HG03439 (cell line): ENCODE measurements around the gene NUDT4B.
"Not testable (repeated sequence)": the region's sequence is repeated elsewhere in the genome, so short reads cannot be mapped to it uniquely, and the experiment has no call there.

ENCODE experiments used
- ATAC-seq: cut with Tn5 transposase; IDR thresholded peaks from one replicate; pipeline ENCODE4 v1.9.1; 2021; ENCODE audit warnings: mild to moderate bottlenecking, moderate library complexity; ENCODE audit not compliant: unreplicated experiment

The NUDT4B gene

DNA sequence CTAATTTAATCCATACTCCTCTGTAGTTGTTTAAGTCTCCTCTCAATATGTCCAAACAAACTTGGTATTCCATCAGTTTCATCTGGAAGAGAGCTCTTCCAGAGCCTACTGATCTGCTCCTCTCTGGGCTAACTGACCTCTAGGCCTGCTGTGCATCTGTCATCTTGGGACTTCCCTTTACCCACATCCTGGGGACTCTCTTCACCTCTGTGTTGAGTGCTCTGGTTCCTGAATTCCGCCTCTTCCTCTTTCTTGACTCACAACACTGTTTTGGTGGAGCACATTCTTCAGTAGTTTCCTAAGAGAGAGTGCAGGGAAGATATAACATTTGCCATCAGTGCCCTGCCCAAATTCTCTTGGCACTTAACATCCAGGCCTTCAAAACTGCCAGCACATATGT lies 13.0 kb upstream of the NUDT4B start:
- not testable (repeated sequence) for ATAC-seq

DNA sequence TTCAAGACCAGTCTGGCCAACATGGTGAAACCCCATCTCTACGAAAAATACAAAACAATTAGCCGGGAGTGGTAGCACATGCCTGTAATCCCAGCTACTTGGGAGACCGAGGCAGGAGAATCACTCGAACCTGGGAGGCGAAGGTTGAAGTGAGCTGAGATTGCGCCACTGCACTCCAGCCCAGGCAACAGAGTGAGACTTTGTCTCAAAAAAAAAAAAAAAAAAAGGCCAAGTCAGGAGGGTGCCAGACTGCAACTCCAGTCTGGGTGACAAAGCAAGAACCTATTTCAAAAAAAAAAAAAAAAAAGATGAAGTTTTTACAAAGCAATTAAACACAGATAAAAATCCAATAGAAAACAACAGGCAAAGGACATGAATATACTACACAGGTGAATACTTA lies 9.9 kb upstream of the NUDT4B start:
- not testable (repeated sequence) for ATAC-seq

DNA sequence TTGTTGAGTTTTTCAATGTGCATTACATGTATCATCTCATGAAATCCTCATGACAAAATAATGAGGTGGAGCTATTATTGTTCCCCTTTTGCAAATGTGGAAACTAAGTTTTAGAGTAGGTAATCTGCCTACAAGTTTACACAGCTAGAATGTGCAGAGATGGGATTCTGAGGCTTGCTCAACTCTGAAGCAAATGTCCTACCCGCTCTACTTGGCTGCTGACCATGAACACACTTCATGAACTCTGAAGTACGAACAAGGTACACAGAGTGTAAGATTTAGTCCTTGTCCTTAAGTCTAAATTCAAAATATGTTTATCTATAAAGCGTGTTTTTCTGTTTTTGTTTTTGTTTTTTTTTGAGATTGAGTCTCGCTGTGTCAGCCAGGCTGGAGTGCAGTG lies 5.4 kb upstream of the NUDT4B start:
- not testable (repeated sequence) for ATAC-seq

DNA sequence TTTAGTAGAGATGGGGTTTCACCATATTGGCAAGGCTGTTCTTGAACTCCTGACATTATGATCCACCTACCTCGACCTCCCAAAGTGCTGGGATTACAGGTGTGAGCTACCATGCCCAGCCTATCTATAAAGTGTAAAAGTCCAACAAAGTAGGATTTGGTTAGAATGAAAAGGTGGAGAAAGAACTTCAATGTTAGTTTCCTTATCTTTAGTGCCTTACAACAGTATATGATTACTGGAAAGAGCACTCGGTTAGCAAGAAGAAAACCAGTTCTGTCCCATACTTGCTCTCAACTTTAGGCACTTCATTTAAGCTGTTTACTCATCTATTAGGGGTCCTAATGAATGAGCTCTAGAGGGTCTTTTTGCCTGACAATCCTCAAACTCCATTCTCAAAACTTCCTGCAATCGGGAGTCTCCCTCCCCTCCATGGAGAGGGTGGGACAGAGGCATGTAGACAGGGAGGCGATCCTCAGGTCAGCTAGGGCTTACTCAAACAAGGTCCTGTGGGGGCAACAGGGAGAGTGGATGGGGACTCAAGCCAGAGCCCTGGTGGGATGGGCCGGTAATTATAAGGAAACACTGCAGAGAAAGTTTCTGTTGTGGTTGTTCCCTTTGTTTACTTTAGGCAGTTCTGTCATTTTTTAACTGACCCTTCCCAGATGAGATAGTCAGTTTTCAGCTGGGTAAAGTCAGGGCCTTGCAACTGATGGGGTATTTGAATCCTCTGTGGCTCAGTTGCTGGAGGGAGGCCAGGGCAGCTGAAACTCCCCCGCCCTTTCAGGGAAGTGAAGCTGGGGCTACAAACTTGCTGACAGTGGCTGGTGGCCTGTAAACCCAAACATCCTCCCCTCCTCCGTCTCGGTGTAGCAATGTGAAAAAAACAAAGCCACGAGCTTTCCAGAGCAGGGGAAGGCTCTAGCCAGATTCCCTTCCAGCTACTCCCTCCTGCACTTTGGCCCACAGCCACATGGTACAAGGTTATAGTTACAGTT lies 4.6 kb upstream of the NUDT4B start:
- not testable (repeated sequence) for ATAC-seq

DNA sequence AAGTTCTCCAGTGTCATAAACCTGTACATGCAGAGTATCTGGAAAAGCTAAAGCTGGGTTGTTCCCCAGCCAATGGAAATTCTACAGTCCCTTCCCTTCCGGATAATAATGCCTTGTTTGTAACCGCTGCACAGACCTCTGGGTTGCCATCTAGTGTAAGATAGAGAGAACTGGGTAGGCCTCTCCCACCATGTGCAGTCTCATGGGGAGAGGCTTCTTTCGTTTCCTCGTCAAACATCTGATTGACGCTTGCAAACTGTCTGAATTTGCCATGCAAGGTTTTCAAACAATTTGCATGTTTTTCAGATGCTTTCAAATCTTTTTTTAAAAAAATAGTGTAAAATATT lies 734 bp downstream of the NUDT4B start:
- ATAC-seq: peak; percentile 88

DNA sequence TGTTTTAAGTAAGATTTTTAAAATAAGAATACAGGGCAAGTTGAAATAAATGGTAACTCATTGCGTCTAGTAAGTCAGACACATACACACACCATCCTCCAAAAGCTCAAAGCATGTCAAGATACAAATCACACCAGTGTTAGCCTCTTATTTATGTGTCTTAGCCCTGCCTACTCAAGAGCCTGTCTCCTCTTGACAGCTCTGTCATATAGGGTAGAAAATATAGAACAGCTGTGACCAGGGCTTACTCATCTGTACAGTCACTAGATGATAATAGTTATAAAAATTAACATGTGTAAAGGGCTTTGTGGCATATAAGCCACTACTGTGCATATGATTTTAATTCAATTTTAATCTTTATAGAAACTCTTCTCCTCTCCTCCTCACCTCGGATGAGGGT lies 7.7 kb downstream of the NUDT4B start:
- ATAC-seq: not testable (repeated sequence)

DNA sequence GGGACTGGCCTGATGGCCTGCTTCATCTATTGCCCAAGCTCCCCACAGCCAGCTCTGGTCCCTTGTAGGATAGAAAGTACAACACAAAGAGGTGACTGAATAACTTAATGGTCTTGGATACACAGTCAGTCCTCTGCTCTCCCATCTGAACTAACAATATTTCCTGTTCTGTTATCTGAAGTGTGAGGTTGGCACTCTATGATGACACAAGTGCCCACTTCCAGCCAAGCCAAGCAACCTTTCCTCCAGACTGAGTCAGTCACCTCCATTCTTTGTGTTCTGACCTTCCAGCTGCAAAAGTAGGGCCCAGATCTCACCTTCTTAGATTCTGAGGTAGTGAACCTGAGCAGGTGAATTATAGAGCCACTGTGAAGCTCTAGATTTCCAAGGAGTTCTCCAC lies 8.9 kb downstream of the NUDT4B start:
- ATAC-seq: not testable (repeated sequence)

DNA sequence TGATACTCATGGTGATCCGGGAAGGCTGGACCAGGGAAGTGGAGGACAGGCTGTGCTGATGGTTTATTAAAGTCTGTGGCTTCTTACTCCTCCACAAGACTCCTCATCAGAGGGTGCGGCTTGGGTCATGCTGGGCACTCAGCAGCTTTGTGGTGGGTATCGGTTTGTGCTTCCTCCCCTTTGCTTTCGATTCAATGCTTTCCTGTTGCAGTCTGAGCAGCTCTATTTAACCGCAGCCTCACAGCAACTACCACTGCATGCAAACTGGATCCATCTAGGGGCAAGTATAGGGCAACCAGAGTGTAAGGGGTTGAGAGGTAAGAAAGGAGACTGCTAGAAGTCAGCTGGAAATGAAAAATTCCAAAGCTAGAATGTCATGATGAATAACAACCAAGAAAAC lies 9.8 kb downstream of the NUDT4B start:
- peak; percentile 89 for ATAC-seq

DNA sequence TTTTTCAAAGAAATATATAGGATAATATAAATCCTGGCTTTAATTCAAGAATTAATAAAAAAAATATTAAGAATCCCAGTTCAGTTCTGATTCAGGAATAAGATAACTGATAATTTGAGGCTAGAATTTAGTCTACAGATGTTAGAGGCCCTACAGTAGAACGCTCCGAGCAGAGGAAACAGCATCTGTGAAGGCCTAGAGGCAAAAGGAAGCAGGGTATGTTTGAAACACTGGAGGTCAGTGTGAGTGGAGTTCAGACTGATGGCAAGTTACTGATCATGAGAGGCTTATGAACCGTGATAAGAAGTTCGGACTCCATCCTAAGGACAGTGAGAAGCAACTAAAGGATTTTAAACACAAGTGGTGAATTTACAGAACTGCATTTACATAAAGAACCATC lies 10.4 kb downstream of the NUDT4B start:
- ATAC-seq: not testable (repeated sequence)

DNA sequence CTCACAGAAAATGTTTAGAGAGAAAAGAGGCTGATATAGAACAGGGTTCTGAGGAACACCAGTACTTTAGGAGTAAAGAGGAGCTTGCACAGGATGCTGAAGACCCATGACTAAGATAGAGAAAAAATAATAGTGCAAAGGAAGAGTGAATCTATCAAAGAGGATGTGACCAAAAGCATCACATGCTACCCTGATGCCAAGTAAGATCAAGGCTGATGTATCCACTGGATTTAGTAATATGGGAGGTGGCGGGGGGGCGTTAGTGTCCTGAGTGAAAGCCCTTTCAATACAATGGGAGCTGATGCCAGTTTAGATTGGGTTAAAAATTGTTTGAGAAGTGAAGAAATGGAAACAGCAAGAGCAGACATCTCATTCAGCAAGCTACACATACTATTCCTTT lies 11.2 kb downstream of the NUDT4B start:
- not testable (repeated sequence) for ATAC-seq

DNA sequence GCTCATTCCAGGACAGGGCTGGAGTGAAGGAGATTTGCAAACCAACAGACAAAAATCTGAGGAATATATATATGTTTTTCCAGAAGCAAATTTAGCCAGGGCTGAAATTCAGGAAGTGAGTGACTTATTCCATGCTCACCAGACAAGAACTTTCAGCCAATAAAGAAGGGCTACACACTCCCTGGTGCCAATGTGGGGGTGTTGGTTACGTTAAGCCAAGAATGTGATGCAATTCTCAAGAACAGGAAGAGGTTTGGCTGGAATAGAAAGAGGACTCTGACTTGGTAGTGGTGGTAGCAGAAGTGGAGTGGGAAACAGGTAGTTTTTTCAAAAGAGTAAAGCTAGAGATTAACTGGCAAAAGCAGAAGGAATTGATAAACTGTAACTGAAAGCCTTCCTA lies 11.6 kb downstream of the NUDT4B start:
- not testable (repeated sequence) for ATAC-seq

DNA sequence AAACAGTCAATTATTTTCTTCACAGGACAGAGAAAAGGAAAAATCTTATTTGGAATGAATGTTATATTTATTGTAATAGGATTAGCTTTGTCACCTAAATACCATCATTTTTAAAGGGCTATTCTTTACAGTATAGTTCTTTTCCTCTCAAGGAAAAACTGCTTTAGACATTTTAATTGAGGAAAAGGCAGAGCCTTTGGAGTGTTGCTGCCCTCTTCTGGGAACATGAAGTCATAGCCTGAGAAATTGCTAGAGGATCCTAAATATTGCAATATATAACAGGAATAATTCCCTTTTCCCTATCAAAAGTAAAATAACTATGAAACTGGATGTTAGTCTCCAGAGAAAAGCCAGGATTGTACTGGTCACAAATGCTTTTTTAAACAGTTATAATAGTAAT lies 12.8 kb downstream of the NUDT4B start:
- ATAC-seq: not testable (repeated sequence)

DNA sequence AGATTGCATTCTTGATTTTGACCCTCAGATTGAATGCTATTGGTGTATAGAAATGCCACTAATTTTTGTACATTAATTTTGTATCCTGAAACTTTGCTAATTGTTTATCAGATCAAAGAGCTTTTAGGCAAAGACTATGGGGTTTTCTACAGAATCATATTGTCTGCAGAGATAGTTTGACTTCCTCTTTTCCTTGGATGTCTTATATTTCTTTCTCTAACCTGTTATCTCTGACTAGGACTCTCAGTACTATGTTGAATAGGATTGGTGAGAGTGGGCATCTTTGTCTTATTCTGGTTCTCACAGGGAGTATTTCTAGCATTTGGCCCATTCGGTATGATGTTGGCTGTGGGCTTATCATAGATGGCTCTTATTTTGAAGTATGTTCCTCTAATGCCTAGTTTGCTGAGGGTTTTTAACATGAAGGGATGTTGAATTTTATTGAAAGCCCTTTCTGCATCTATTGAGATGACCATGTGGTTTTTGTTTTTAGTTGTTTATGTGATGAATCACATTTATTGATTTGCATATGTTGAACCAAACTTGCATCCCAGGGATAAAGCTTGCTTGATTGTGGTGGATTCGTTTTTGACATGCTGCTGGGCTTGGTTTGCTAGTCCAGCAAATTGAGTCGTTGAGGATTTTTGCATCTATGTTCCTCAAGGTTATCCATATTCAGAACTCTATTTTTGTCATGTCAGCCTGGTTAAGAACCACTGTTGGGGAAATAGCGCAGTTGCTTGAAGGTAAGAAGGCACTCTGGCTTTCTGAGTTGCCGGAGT lies 16.9 kb downstream of the NUDT4B start:
- ATAC-seq: not testable (repeated sequence)

DNA sequence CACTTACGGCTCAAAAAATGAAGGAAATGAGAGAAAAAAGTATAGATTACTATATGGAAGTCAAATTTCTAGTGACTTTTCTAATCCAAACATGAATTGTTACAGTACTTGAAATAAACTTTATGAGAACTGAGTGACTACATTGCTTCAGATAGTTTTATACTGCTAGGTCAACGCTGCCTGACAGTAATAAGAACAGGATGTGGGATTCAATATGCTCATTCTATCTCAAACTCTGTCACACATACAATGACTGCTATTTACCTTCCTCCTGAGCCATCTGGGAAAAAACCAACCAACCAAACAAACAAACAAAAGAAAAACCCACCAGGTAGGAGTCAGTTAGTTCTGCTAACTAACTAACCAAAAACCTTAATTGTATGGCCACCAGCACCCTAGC lies 20.0 kb downstream of the NUDT4B start:
- not testable (repeated sequence) for ATAC-seq

DNA sequence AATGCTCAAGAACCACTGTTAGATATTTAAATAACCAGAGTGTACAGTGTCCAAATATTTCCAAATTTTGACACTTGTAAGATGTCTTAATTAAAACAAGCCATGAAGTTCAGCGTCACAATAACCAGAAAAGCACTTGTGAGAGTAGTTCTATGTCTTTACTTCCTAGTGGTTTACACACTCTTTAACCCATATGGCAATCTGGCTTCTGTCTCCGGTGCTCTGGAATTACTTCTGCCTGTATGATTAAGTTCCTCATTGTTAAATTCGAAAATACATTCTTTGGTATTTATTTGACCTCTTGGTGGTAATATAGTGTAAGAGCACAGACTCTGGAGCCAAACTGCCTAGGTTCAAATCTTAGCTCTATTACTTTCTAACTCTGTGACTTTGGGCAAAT lies 20.9 kb downstream of the NUDT4B start:
- ATAC-seq: not testable (repeated sequence)

DNA sequence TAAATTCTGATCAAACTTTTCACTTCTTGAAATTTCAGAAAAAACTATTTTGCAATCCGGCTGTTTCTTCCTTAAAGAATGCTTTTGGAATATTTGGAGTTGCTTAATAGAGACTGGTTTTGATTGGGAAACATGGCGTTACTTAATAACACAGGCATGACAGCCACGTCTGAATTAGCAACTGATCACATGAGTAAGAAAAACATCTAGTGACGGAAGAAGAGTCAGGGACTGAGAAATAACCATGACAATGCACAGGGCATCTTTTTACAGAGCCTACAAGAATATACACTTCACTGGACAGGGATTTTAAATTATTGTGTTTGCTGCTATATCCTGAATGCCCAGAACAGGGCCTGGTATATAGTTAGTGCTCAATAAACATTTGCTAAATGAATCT lies 25.1 kb downstream of the NUDT4B start:
- not testable (repeated sequence) for ATAC-seq

DNA sequence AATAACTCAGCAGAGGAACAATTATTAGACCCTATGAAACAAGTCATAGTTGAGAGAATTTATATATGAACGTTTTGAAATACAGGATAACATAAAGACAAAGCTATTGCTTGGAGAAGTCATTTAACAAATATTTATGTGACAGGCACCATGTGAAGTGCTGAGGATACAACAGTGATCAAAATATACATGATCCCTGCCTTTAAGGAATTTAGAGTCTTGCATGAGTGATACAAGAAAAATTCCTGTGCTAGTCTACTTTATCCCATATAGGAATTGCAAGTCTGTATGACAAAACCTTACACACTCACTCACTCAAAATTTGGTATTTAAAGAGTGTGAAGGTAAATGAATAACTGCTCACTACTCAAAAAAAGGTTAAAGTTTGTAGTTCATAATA lies 25.5 kb downstream of the NUDT4B start:
- ATAC-seq: not testable (repeated sequence)

DNA sequence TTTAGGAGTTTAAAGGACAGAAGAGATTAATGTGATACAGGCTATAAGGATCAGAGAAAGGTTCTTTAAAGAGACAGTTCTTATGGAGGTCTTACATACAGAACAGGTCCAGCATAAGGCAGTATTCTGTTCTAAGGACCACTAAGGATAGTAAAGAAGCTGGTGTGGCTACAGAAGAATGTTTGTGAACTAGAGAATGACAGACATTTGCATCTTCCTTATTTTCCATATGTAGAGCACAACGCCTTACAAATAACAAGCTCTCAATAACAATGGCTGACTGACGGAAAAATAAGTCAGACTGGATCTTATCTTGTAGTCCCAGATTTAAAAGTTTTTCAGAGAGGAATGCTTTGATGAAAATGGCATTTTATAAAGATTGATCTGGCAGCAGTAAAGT lies 26.7 kb downstream of the NUDT4B start:
- not testable (repeated sequence) for ATAC-seq

DNA sequence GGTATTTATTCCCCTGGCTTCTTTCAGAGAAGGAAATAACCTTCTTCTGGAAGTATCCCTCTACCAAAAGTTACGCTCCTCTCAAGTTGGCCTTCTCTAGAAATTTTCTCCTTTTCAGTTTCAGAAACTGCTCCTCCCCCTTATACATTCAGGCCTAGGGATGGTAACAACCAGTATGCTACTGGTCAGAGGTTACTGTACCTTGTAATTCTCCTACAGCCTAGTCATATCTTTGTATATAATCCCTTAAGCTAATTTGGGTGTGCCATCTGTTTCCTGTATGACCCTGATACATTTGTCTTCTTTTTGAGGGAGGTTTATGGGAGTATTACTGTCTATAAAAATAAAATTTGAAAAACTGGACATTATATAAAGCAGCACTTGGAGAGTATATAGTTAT lies 29.1 kb downstream of the NUDT4B start:
- ATAC-seq: not testable (repeated sequence)

DNA sequence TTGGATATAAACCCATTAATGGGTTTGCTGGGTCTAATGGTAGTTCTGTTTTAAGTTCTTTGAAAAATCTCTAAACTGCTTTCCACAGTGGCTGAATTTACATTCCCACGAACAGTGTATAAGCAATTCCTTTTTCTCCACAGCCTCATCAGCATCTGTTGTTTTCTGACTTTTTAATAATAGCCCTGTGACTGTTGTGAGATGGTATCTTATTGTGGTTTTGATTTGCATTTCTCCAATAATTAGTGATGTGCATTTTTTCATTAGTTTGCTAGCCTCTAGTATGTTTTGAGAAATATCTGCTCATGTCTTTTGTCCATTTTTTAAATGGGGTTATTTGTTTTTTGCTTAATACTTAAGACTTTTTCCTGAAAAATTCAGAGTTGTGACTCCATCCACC lies 31.8 kb downstream of the NUDT4B start:
- not testable (repeated sequence) for ATAC-seq

DNA sequence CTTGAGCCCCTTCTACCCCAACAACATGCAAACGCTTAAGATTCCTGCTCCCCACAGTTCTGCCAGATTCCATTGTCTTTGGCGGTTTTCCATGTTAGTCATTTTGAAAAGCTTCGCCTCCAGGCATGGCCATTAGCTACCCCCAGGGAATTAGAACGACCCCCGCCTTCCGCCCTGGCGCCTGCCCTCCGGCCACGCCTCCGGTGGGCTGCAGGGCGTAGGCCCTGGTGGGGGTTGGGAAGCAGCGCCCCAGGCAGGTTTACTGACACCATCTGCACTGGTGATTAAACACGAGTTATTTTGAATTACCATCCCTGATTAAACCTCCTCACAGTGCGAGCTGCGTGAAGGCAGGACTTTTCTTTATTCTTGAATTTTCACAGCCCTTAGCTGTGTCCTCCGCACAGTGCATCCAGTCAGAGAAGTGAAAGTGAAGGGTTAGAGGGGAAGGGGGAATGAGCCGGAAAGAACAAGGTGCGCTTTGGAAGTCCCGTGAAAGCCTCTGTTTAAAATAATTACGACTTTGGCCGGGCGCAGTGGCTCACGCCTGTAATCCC lies 43.0 kb downstream of the NUDT4B start:
- not testable (repeated sequence) for ATAC-seq
